ENCODE measurements around the gene SLC39A10. TPM values are rescaled to one million over a fixed set of nuclear protein-coding genes. Genes with fewer than 3 reads are reported as not detected.

The SLC39A10 gene
- total and polyA plus RNA-seq, 9 of the 15 experiments (the other 6 are each of a cell fraction or from before 2014, with no cell fraction given) = 12.5 to 40.1 (median 23.1) TPM

- no peak for TF ChIP-seq AFF1 (IDR thresholded peaks at IDR 0.05; ENCODE audit: low read depth in 1 of 2, partially characterized antibody in 2 of 2)
- TF ChIP-seq BACH1 (tag; IDR thresholded peaks at IDR 0.05) = no peak
- TF ChIP-seq ZBTB33 (CRISPR knock-in tag; IDR thresholded peaks at IDR 0.05) = no peak
- no peak for TF ChIP-seq LEF1 (IDR thresholded peaks at IDR 0.05)
Observed at GRCh38 chr2:195735347-195735746, 78.3 kb downstream of the SLC39A10 start (continued).

Data from K562 (cell line).